ENCODE results near the gene RDH13.
A peak's percentile ranks its signal among the peaks of the same experiment; 100 is the strongest.

The RDH13 gene

GRCh38 chr19:55091126-55091910 is 28.4 kb upstream of the RDH13 start:
- no peak for TF ChIP-seq CTCF (conservative IDR thresholded peaks at IDR 0.05; ENCODE audit: control insufficient read depth, insufficient read depth, low read depth, low read length)
- H3K4me3 ChIP-seq (ENCODE audit: control insufficient read depth, low read depth, low read length), result no peak overlapping the region
- DNase-seq (ENCODE audit: low read depth), result no peak

- DNase-seq (ENCODE audit: low read depth), result no peak
- no peak overlapping the region for H3K4me3 ChIP-seq (ENCODE audit: control insufficient read depth, low read depth, low read length)
- no peak for TF ChIP-seq CTCF (conservative IDR thresholded peaks at IDR 0.05; ENCODE audit: control insufficient read depth, insufficient read depth, low read depth, low read length)
Measured at GRCh38 chr19:55090564-55090963, 27.6 kb upstream of the RDH13 start.

- TF ChIP-seq CTCF (conservative IDR thresholded peaks at IDR 0.05; ENCODE audit: control insufficient read depth, insufficient read depth, low read depth, low read length), result no peak
- no peak overlapping the region for H3K4me3 ChIP-seq (ENCODE audit: control insufficient read depth, low read depth, low read length)
- no peak for DNase-seq (ENCODE audit: low read depth)
Measured at GRCh38 chr19:55089342-55089944, 26.5 kb upstream of the RDH13 start.

GRCh38 chr19:55088543-55089341 is 25.8 kb upstream of the RDH13 start:
- DNase-seq (ENCODE audit: low read depth), result peak; percentile 58
- no peak overlapping the region for H3K4me3 ChIP-seq (ENCODE audit: control insufficient read depth, low read depth, low read length)
- peak; percentile 51 for TF ChIP-seq CTCF (conservative IDR thresholded peaks at IDR 0.05; ENCODE audit: control insufficient read depth, insufficient read depth, low read depth, low read length)

- no peak for TF ChIP-seq CTCF (conservative IDR thresholded peaks at IDR 0.05; ENCODE audit: control insufficient read depth, insufficient read depth, low read depth, low read length)
- H3K4me3 ChIP-seq (ENCODE audit: control insufficient read depth, low read depth, low read length), result no peak overlapping the region
- DNase-seq (ENCODE audit: low read depth), result no peak
Measured at GRCh38 chr19:55088021-55088451, 25.1 kb upstream of the RDH13 start.

GRCh38 chr19:55087542-55087901 is 24.6 kb upstream of the RDH13 start:
- H3K4me3 ChIP-seq (ENCODE audit: control insufficient read depth, low read depth, low read length), result peak overlapping the region; percentile 47
- no peak for TF ChIP-seq CTCF (conservative IDR thresholded peaks at IDR 0.05; ENCODE audit: control insufficient read depth, insufficient read depth, low read depth, low read length)
- DNase-seq (ENCODE audit: low read depth), result peak; percentile 30
